Inferior parietal cortex (tissue), 1 donor: ENCODE data around the gene SLC25A36.

ENCODE experiments used
- DNase-seq: peaks from one replicate; pipeline ENCODE4 v3.0.0-alpha.2; 2016; ENCODE audit errors: extremely low spot score

The SLC25A36 gene

GRCh38 chr3:140941434-140942220, at the start of gene SLC25A36:
TSS of gene SLC25A36 (plus strand) at chr3:140941836. CDS start at chr3:140942055, 219 bp downstream.
- DNase-seq, result peak; percentile 99

- DNase-seq, result no peak
Observed at GRCh38 chr3:140896997-140897396, 44.6 kb upstream of the SLC25A36 start.

GRCh38 chr3:140898340-140899180, 43.1 kb upstream of the SLC25A36 start:
- peak; percentile 73 for DNase-seq

GRCh38 chr3:140899363-140899762, 42.3 kb upstream of the SLC25A36 start:
- no peak for DNase-seq

- no peak for DNase-seq
Observed at GRCh38 chr3:140902791-140903190, 38.8 kb upstream of the SLC25A36 start.

DNA sequence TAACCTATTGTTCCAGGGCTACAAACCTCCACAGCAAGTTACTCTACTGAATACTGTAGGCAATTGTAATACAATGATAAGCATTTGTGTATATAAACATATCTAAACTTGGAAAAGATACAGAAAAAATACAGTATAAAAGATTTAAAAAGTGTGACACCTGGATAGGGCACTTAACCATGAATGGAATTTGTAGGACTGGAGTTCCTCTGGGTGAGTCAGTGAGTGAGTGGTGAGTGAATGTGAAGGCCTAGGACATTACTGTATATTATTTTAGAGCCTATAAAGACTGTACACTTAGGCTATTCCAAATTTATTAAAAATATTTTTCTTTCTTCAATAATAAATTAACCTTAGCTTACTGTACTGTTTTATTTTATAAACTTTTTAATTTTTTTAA, 38.4 kb upstream of the SLC25A36 start:
- no peak for DNase-seq

GRCh38 chr3:140904521-140904920, 37.1 kb upstream of the SLC25A36 start:
- DNase-seq, result no peak

DNA sequence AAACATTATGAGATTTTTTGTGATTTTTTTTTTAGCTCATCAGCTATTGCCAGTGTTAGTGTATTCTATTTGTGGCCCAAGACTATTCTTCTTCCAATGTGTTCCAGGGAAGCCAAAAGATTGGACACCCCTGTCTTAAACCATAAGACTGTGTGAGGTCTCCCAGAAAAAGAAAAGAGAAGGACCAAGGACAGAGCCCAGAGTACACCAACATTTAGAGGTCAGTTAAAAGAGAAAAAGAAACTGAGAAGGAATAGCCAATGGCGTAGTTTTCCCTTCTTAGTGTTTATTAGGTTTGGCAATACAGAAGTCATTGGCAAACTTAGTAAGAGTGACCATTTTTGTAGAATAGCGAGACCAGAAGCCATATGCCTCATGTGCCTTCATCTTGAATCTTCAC, 36.1 kb upstream of the SLC25A36 start:
- DNase-seq, result no peak

DNA sequence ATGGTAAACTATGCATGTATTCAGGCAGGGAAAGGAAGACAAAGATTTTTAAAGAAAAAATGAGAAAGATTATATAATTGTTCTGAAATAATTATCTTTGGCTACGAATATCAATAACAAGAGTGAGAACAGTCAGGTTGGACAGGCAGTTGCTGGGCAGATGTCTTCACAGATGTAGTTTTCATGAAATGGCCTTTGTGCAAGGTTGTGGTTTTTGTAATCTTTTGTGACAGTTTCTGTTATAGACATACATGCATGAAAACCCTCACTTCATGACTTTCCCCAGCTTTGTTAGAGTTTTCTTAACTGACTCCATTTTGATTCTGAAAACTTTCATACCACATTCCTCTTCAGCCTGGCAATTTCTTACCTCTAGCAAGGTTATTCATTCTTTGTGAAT, 34.9 kb upstream of the SLC25A36 start:
- no peak for DNase-seq

DNA sequence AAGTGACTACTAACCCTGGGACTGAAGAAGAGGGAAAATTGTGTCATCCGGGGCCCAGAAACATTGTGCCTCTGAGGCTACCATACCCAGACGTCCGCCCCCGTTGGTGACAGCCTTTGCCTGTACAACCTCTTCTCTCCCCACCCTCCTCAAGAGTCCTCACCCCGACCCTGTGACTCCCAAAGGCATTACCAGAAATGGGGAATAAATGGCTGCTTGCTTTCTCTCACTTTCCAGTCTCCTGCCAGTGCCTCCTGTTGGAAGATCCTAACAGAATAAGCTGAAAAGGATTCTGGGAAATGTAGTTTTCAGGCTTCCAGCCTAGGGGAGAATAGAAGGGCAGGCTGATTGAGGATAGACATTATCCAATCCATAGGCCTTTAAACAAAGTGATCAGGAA, 30.8 kb upstream of the SLC25A36 start:
- peak; percentile 25 for DNase-seq

- no peak for DNase-seq
Observed at GRCh38 chr3:140911822-140912221, 29.8 kb upstream of the SLC25A36 start.

DNA sequence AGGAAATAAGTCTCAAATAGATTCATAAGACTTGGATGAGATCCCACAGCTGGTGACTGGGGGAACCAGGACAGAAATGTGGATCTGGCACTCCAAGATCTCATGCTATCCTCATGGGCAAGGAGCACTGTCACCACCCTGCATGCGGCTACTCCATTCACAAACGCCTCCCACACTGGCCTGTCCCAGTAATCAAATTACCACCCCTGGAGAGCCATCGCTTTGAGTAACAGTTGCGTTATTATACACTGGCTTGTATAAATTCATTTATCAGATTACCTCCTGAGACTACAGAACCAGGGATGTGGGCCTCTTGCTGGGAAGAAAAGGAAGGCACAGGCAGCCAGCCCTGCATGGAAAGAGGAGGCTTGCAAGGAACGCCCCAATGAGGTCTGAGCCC, 27.9 kb upstream of the SLC25A36 start:
- no peak for DNase-seq

GRCh38 chr3:140914384-140914945, 27.2 kb upstream of the SLC25A36 start:
- DNase-seq, result no peak

GRCh38 chr3:140916603-140917002, 25.0 kb upstream of the SLC25A36 start:
- DNase-seq, result no peak

DNA sequence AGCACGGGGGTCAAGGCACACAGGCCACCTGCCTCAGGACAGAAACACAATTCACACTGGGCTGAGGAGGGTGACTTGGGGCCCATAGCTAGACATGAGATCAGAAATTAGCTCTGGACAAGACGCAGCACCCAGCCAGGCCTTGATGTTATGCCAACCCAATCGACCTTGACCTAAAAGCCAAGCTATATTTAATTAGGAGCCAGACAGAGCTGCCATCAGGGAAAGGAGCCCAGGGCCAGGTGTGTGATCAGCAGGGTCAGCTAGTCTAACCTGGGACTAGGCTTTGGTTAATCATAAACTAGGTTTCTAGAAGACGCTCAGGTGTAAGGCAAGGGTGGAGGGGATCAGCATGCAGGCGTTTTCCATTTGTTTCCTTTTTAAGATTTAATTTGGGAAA, 23.9 kb upstream of the SLC25A36 start:
- no peak for DNase-seq

DNA sequence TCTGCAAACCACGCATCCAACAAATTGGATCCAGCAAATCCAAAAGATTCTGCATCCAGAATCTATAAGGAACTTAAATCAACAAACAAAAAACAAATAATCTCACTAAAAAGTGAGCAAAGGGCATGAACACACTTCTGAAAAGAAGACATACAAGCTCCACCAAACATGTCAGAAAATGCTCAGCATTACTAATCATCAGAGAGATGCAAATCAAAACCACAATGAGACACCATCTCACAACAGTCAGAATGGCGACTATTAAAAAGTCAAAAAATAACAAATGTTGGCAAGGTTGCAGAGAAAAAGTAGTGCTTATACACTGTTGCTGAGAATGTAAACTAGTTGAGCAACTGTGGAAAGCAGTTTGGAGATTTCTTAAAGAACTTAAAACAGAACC, 21.6 kb upstream of the SLC25A36 start:
- DNase-seq, result no peak

- DNase-seq, result no peak
Observed at GRCh38 chr3:140922634-140923033, 19.0 kb upstream of the SLC25A36 start.

DNA sequence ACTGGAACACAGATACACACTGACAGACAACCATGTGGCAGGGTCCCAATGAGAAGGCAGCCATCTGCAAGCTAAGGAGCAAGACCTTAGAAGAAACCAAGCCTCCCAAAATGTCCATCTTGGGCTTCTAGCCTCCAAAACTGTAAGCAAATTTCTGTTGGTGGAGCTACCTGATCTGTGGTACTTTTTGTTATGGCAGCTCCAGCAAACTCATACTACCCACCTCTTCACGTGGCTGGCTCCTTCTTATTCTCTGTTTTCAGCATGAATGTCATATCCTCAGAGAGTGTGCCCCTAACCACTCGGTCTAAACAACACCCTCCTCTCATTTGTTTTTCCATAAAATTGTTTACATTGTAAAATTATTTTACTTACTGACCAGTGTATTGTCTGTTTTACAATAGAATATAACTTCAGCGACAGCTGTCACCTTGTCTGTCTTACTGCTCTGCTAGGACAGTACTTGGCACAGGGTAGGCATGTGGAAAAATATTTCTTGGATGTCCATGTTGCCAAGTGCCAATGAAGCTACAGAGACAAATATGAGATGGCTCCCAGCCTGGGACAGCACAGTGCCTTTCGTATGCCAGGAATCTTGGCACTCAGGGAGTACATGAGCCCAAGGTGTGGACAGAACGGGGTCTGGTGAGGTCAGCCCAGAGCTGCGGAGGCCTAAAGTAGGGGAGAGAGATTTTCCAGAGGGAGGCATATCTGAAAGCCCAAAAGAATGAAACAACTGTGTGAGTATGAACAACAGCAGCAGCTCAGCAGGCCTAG, 17.4 kb upstream of the SLC25A36 start:
- DNase-seq, result no peak

GRCh38 chr3:140927279-140928069, 14.2 kb upstream of the SLC25A36 start:
- no peak for DNase-seq

DNA sequence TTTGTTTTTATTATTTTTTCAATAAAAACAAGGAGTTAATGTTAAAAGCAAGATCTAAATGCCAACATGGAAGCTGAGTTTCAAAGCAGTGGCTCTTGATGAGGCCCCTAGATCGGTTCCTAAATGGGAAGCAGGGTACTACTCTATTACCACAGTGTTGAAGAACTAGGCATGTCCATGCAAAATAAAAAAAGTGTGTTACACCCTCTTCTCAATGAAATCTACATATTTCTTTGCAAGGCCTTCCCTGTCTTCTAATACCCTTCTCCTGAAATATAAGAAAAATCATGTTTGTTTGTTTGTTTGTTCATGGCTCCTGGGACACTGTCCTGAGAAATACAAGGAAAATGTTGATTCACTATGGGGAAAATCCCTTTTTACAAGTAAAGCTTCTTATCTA, 12.2 kb upstream of the SLC25A36 start:
- DNase-seq, result no peak

DNA sequence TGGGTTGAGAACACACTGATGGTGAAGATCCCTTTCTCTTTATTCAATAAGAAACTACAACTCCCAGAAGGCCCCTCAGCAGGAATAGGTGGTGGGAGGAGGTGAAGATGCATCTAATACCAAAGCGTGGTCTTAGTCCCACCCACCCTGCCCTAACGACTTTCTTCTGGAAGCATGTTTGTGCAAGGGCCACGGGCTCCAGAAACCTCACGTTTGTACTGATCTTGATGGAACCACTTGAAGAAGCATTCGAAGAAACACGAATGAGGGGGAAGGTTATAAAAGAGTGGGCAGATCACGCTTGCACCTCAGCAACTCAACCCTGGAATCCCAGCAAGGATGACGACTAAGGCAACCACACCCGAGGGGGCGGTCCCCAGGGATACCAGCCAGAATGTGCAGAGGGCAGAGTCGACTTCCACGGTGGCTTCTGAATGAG, 10.6 kb upstream of the SLC25A36 start:
- no peak for DNase-seq
